Measurements from ENCODE around the gene CASP8AP2. TPM values are rescaled to one million over a fixed set of nuclear protein-coding genes. Genes with fewer than 3 reads are reported as not detected.

CASP8AP2 gene
- polyA plus RNA-seq, 3 donors, result 3.5 to 10.5 (median 7.4) TPM

GRCh38 chr6:89917216-89917615 lies 87.5 kb downstream of the CASP8AP2 start:
- no peaks in the 10 kb centered on the region for H4K20me1 ChIP-seq (ENCODE audit: insufficient read depth, low read length)
- H3K27ac ChIP-seq (ENCODE audit: low read depth in 1 of 2, low read length in 2 of 2), result no peak overlapping the region
- peaks cover 0 to 15% of the 10 kb centered on the region in 2 donors for H3K9me3 ChIP-seq (replicated peaks in 1 of 2; ENCODE audit: control insufficient read depth in 1 of 2, insufficient read depth in 1 of 2, low read length in 2 of 2)
- no peaks in the 10 kb centered on the region for H3K36me3 ChIP-seq (replicated peaks in 1 of 2; ENCODE audit: control insufficient read depth in 1 of 2, insufficient read depth in 2 of 2, low read length in 2 of 2)
- no peak for DNase-seq
- no peaks in the 10 kb centered on the region for H3K79me2 ChIP-seq (ENCODE audit: insufficient read depth, low read length)
- Mint-ChIP-seq H3K27ac (peak overlapping the region in 1 of 7 donors; percentile 15), H3K9me3 (peaks cover 12 to 22% (median 18%) of the 10 kb centered on the region in 7 donors), H3K27me3 (ENCODE audit: low read depth in 3 of 3) (peaks cover 0 to 3% (median 2%) of the 10 kb centered on the region in 3 donors), H3K4me1 (no peaks in the 10 kb centered on the region), H3K4me3 (no peak overlapping the region), H3K36me3 (no peaks in the 10 kb centered on the region)
- no peak overlapping the region for H3K4me2 ChIP-seq (replicated peaks; ENCODE audit: extremely low read depth, low read length, poor library complexity, severe bottlenecking)
- no peaks in the 10 kb centered on the region for H3K27me3 ChIP-seq (ENCODE audit: control insufficient read depth in 2 of 2, insufficient read depth in 2 of 2, low read length in 2 of 2)
- no peak overlapping the region for H2AFZ ChIP-seq (ENCODE audit: insufficient read depth, low read depth, low read length, poor library complexity, severe bottlenecking)
- no peaks in the 10 kb centered on the region for H3K4me1 ChIP-seq (ENCODE audit: control insufficient read depth in 1 of 2, insufficient read depth in 2 of 2, low read length in 2 of 2)
- TF ChIP-seq CTCF (IDR thresholded peaks at IDR 0.05), result no peak
- intact Hi-C loops (cut with micrococcal nuclease), result no loop called here
- 96% methylated on average over 4 of the region's 4 CpGs for WGBS (ENCODE audit: insufficient coverage)
- no peak overlapping the region for H3K4me3 ChIP-seq (replicated peaks in 1 of 3; ENCODE audit: low read depth in 2 of 3, low read length in 3 of 3)
- no peak overlapping the region for H3K9ac ChIP-seq (ENCODE audit: insufficient read depth, low read length, poor library complexity, severe bottlenecking)

GRCh38 chr6:89917801-89918366 lies 88.2 kb downstream of the CASP8AP2 start:
- H3K36me3 ChIP-seq (replicated peaks in 1 of 2; ENCODE audit: control insufficient read depth in 1 of 2, insufficient read depth in 2 of 2, low read length in 2 of 2), result no peaks in the 10 kb centered on the region
- Mint-ChIP-seq H3K27ac (no peak overlapping the region), H3K27me3 (ENCODE audit: low read depth in 3 of 3) (peaks cover 0 to 3% (median 2%) of the 10 kb centered on the region in 3 donors), H3K4me1 (no peaks in the 10 kb centered on the region), H3K9me3 (peaks cover 12 to 22% (median 18%) of the 10 kb centered on the region in 7 donors), H3K4me3 (no peak overlapping the region), H3K36me3 (no peaks in the 10 kb centered on the region)
- no peak overlapping the region for H2AFZ ChIP-seq (ENCODE audit: insufficient read depth, low read depth, low read length, poor library complexity, severe bottlenecking)
- H3K4me2 ChIP-seq (replicated peaks; ENCODE audit: extremely low read depth, low read length, poor library complexity, severe bottlenecking), result no peak overlapping the region
- intact Hi-C loops (cut with micrococcal nuclease), result no loop called here
- H3K9ac ChIP-seq (ENCODE audit: insufficient read depth, low read length, poor library complexity, severe bottlenecking), result no peak overlapping the region
- no peaks in the 10 kb centered on the region for H4K20me1 ChIP-seq (ENCODE audit: insufficient read depth, low read length)
- no peaks in the 10 kb centered on the region for H3K4me1 ChIP-seq (ENCODE audit: control insufficient read depth in 1 of 2, insufficient read depth in 2 of 2, low read length in 2 of 2)
- H3K79me2 ChIP-seq (ENCODE audit: insufficient read depth, low read length), result no peaks in the 10 kb centered on the region
- no peak overlapping the region for H3K4me3 ChIP-seq (replicated peaks in 1 of 3; ENCODE audit: low read depth in 2 of 3, low read length in 3 of 3)
- peaks cover 0 to 15% of the 10 kb centered on the region in 2 donors for H3K9me3 ChIP-seq (replicated peaks in 1 of 2; ENCODE audit: control insufficient read depth in 1 of 2, insufficient read depth in 1 of 2, low read length in 2 of 2)
- no peak overlapping the region for H3K27ac ChIP-seq (ENCODE audit: low read depth in 1 of 2, low read length in 2 of 2)
- H3K27me3 ChIP-seq (ENCODE audit: control insufficient read depth in 2 of 2, insufficient read depth in 2 of 2, low read length in 2 of 2), result no peaks in the 10 kb centered on the region
- DNase-seq, result no peak
- WGBS (ENCODE audit: insufficient coverage), result 95% methylated on average over 2 of the region's 3 CpGs
- no peak for TF ChIP-seq CTCF (IDR thresholded peaks at IDR 0.05)

Small RNAs within 50 kb of the gene (small RNA-seq; reads per million reads assigned to genes)
- gene DNAJC19P6 (ENCODE audit: insufficient read length, low read depth) (not detected), gene RF00019 (ENCODE audit: insufficient read length, low read depth) (not detected)

Other genes starting within 250 kb of the CASP8AP2 start
- gene LYRM2, start 191.1 kb upstream of the CASP8AP2 start, polyA plus RNA-seq, result 10 to 100 TPM; 13.2 to 64.0 (median 58.1) TPM
- 1 to 10 TPM in 2 of 3 donors, under 1 TPM in 1; 0.61 to 6.6 (median 1.8) TPM for gene MDN1, start 10.1 kb upstream of the CASP8AP2 start, polyA plus RNA-seq
- not detected for gene GJA10, start 64.6 kb downstream of the CASP8AP2 start, polyA plus RNA-seq